Activated CD4-positive, alpha-beta T cell treated with anti-CD3 and anti-CD28 coated beads for 48 hours (primary cell): Measurements from ENCODE around the gene CALHM2.
"Not testable (repeated sequence)": the region's sequence is repeated elsewhere in the genome, so short reads cannot be mapped to it uniquely, and the experiment has no call there.

Source experiments
- DNase-seq: peaks from one replicate; pipeline ENCODE4 v3.0.0-alpha.2; 2020

CALHM2 gene, protein sequence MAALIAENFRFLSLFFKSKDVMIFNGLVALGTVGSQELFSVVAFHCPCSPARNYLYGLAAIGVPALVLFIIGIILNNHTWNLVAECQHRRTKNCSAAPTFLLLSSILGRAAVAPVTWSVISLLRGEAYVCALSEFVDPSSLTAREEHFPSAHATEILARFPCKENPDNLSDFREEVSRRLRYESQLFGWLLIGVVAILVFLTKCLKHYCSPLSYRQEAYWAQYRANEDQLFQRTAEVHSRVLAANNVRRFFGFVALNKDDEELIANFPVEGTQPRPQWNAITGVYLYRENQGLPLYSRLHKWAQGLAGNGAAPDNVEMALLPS

DNA sequence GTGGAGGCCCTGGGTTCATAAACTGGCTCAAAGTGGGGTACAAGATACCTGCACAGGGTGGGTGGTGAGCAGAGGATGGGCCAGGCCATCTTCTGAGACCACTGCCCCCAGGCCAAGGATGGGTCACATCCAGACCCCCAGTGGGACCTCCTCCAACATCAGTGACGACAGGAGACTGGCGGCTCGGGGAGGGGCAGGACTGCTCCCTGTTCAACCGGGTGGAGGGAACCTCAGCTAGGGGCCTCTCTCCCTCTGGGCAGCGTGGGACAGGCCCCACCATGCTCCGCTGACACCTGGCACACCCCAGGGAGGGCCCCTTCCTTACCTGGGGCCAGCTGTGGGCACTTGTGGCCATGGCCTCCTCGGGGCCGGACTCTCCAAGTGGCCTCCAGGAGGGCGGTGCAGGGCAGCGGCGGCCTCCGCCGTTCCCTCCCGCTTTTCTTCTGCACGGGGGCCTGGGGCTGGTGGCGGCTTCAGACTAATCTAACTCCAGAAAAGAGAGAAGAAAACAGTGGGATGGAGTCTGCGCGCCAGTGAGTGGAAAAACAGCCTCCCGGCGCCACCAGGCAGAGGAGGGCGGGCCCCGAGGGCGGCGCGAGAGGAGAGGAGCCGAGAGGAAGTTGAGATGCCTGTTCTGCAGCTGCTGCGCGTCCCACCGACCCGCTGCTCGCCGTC, at the start of gene CALHM2:
Gene CALHM2, minus strand, starts transcription at position 540 of the 675 bp plus-strand sequence. CDS start 2,429 bp downstream, outside the sequence.
- peak; percentile 76 for DNase-seq

DNA sequence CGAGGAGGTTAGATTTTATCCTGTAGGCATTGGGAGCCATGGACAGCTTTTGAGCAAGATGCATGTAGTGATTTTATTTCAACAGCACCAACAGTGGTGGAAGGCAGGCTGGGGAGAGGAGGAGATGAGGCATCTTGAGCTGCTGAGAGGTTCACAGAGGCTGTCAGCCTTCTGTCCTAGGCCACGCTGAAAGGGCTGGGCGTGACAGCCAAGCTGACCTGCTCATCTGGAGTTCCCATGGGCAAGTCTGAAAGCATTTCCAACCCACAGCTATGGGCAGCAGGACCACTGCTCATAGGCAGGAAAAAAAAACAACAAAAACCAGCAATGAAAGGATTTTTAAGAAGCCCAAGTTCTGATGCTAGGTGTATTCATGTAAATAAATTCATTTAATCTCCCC, 49.0 kb upstream of the CALHM2 start:
- DNase-seq: no peak

GRCh38 chr10:103500481-103500880, 48.3 kb upstream of the CALHM2 start:
- DNase-seq: no peak

DNA sequence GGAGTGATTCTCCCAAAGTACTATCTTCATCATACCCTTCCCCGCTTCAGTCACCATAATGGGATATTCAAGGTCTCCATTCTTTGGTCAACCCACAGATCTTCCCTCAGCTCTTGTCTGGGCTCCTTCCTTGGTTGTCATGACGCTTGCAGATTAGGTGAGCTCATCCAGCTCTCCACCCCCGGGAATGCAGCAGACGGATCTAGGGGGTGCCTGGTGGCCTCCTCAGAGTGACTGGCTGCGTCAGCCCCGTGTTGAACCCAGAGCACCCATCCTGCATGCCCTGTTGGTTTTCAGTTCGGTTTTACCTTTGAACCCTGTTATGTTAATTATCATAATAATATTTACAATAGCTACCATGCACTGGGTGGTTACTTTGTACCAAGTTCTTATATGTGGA, 47.7 kb upstream of the CALHM2 start:
- no peak for DNase-seq

DNA sequence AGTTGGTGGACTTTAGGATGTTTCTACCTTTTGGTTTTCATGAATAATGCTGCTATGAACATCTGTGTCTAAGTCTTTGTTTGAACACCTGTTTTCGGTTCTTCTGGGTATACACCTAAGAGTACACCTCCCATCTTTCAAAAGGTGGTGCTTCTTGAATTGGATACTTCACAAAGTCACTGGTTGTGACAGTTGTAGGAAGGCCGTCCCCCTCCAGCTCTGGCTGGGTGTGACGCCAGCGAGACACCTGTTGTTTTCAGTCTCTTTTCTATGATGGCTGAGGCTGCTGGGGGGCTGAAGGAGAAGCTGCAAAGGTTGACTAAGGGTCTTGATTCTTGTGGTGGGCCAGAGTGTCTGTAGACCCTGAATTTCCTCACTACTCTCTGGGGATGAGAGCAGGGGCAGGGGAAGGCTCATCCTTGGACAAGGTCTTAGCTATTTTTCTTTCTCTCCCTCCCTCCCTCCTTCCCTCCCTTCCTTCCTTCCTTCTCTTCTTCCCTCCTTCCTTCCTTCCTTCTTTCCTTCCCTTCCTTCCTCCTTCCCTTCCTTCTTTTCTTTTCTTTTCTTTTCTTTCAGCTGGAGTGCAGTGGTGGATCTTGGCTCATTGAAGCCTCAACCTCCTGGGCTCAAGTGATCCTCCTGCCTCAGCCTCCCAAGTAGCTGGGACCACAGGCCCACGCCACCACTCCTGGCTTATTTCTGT, 46.9 kb upstream of the CALHM2 start:
- DNase-seq: no peak

GRCh38 chr10:103497161-103497915, 45.2 kb upstream of the CALHM2 start:
- no peak for DNase-seq

- no peak for DNase-seq
These were observed 43.2 kb upstream of the CALHM2 start for GRCh38 chr10:103495321-103495720.

- DNase-seq: peak; percentile 45
These were observed 42.0 kb upstream of the CALHM2 start for GRCh38 chr10:103493916-103494877.

GRCh38 chr10:103493362-103493915, 41.3 kb upstream of the CALHM2 start, which contains the start of gene NEURL1:
TSS of gene NEURL1 (plus strand) at chr10:103493705. CDS start at chr10:103494388, 683 bp downstream.
- DNase-seq: peak; percentile 31

DNA sequence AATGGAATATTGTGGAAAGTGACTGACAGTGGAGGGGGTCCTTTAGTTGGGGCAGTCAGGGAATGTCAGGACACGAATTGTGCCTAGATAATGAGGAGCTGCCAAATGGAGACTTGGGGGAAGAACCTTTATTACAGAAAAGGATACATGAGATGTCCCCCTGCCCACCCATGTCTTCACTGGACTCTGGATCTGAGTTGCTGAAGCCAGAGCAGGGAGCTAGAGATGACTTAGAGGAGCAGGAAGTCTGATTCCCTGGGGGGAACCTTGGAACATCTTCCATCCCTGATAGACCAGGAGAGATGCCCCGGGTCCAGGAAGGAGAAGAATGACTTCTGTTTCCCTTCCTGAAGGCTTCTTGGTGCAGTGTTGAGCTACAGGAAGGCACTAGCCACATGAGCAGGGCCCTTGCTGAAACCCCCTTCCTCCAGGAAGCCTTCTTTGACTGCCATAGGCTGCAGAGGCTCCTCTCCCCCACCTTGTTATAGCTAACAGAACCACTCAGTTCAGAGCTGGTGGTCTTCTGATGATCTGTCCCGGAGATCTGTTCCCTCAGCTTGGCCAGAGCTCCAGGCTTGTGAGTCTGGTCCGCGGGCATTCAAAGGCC, 40.6 kb upstream of the CALHM2 start:
- no peak for DNase-seq

- no peak for DNase-seq
These were observed 39.7 kb upstream of the CALHM2 start for GRCh38 chr10:103491729-103492364.

DNA sequence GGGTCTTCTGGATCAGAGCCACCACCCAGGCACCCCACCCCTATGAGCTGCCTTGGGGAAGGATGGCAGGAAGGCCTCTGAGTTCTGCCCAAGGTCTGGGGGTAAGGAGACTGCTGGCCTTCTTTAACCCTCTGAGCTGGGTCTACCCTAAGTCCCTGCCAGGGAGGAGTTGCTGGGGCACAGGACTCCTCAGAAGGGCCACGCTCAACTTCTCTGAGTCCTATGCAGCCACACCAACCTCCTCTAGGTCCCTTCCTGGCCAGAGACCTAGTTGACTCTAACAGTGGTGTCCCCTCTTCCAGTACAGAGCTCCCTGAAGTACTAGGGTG, 38.8 kb upstream of the CALHM2 start:
- no peak for DNase-seq

DNA sequence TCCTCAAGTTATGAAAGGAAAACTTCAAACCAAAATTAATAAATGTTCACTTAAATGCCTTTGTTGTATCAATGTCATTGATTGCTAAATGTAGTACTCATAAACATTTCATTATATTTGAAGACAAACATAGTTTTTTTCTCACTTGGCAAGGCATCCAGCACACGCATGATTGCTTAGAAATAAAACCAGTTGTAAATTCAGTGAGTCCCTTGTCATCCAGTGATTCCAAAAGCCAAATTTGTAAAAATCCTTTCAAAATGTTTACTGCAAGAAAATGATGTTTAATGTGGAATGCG, 35.2 kb upstream of the CALHM2 start:
- DNase-seq: no peak

DNA sequence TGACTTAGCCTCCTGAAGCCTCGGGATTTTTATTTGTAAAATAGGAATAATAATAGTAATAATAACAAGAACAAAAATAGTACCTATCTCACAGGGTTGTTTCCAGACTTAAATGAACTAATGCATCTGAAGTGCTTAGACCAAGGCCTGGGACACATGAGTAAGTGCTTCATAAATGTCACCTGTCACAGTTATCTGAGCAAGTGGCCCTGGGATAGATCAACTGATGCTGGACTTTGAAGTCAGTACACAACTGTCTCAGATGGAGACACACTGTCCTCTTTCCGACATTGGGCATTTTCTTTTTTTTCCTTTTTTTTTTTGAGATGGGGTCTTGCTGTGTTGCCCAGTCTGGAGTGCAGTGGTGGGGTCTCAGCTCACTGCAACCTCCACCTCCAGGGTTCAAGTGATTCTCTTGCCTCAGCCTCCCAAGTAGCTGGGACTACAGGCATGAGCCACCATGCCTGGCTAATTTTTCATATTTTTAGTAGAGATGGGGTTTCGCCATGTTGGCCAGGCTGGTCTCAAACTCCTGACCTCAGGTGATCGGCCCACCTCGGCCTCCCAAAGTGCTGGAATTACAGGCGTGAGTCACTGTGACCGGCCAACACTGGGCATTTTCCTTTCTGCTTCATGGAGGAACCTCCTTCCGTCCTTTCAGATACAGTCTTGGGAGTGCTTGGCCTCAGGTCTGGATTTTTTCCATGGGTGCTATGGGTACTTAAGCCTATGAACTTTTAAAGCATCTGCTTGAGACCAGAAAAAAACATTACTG, 34.7 kb upstream of the CALHM2 start:
- not testable (repeated sequence) for DNase-seq

DNA sequence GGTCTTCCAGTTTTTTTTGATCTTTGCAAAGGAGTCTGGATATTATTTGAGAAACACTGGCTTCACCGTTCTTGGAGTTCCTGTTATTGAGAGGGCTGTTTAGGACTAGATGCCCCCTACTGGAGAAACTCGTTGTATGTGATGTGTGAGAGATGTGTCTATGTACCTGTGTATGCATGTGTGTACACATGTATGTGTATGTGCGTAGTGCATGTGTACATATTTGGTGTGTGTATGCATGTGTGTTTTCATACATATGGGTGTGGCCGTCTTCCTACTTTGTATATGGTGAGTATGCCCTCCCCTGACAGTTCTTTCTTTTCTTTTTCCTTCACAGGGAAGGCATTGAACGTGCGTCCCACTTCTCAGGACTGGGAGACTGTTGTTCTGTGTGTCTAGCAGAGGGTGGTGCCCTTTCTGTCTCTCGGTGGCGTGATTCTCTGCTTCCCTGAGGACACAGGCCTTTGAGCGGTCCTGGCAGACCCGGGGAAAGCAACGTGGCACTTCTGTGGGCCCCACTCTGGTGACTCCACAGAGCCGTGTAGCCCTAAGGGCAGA, 29.9 kb upstream of the CALHM2 start:
- no peak for DNase-seq

GRCh38 chr10:103480521-103480920, 28.4 kb upstream of the CALHM2 start:
- DNase-seq: no peak

- no peak for DNase-seq
These were observed 27.0 kb upstream of the CALHM2 start, which contains the start of gene CALHM3 for GRCh38 chr10:103479135-103479534. TSS of gene CALHM3 (minus strand) at chr10:103479240. CDS start at chr10:103479032, 208 bp downstream.

DNA sequence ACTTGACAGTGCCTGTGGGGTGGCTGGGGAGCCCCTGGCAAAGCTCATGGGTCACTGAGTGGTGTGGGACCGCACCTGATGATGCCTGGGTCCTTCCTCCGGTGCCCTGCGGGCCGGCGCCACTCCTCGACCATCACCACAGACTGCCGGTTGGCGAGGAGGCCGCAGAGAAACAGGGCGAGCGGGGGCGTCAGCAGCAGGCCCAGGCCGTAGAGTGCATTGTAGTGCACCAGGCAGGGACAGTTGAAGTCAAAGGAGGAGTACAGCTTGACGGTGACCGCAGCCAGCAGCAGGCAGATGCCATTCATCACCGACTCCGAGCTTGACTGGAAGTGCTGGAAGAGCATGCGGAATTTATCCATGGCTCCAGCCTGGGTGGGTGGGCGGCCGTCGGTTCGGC, 26.5 kb upstream of the CALHM2 start:
- DNase-seq: no peak

DNA sequence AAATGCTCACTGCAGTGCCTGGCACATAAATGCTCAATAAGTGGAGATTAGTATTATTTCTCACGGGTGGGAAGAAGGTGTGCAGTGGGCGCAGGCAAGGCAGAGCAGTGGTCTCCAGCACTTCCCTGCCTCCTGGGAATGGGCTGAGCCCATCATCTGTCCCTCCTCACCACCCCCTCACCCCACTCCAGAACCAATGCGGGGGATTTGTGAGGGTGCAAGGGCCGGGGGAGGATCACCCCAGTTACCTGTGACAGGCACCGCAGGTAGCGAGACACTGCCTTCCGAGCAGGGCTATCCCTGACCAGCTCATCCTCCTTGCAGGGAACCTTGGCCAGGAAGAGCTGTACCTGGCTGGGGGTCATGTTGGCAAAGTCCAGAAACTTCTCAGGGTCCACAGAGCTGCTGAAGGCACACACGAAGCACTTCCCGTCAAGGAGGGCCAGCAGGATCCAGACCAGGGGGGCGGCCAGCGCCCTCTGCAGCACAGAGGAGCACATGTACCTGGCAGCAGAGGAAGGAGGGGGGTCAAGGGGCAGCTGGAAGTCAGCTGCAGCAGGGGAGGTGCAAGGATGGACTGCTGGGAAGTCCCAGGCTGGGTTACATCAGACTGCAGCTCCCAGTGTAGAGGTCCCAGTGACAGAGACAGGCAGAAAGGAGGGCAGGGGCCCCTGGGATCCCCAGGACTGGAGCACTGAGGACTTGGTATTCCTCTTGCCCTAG, 24.0 kb upstream of the CALHM2 start:
- DNase-seq: no peak
